IMR-90 (cell line): ENCODE measurements around the gene NCAPD3. TPM values are rescaled to one million over a fixed set of nuclear protein-coding genes. Genes with fewer than 3 reads are reported as not detected.

ENCODE experiments used
- ATAC-seq: fragments of 200-7000 bp; cut with Tn5 transposase; 2 replicates; pipeline ENCODE4 v1.9.1; 2020; ENCODE audit warnings: low read depth, mild to moderate bottlenecking, moderate library complexity
- BruUV-seq: library from RNA; stranded (reverse); fragments of 400-500 nt; replicated peaks from 2 replicates; lab custom pipeline; 2021; lab: Mats Ljungman, UMichigan
- CTCF ChIA-PET: fragments of 300-600 bp; formaldehyde crosslinking; extraction: SDS; loops from one replicate; lab custom pipeline; 2021; ENCODE audit warnings: antibody characterized with exemption; lab: Yijun Ruan, JAX
- POLR2A ChIA-PET: fragments of 300-600 bp; sonication (Branson Sonifier 250); formaldehyde crosslinking; loops from one replicate; lab custom pipeline; 2022; ENCODE audit warnings: antibody characterized with exemption; ENCODE audit not compliant: unreplicated experiment; lab: Charles Lee
- DNase-seq: peaks from one replicate; pipeline ENCODE4 v3.0.0; 2013
- H2AFZ ChIP-seq: replicated peaks from 2 replicates; pipeline ENCODE3; 2013; ENCODE audit warnings: low read length, mild to moderate bottlenecking; ENCODE audit not compliant: poor library complexity
- H2AK5ac ChIP-seq: 2 replicates; pipeline ENCODE4 v1.6.1; 2013; ENCODE audit warnings: low read depth, low read length, inconsistent platforms
- H2AK9ac ChIP-seq: replicated peaks from 2 replicates; pipeline ENCODE3; 2013; ENCODE audit warnings: mild to moderate bottlenecking, low read depth, low read length, moderate library complexity; ENCODE audit not compliant: poor library complexity
- H2BK120ac ChIP-seq: 2 replicates; pipeline ENCODE4 v1.6.1; 2013; ENCODE audit warnings: low read depth, low read length, inconsistent platforms
- H2BK15ac ChIP-seq: 3 replicates; pipeline ENCODE4 v1.6.1; 2013; ENCODE audit warnings: low read depth, low read length, inconsistent platforms
- H2BK20ac ChIP-seq: 2 replicates; pipeline ENCODE4 v1.6.1; 2013; ENCODE audit warnings: low read depth, mild to moderate bottlenecking, inconsistent platforms, low read length, moderate library complexity
- H2BK5ac ChIP-seq: 2 replicates; pipeline ENCODE4 v1.6.1; 2013; ENCODE audit warnings: mild to moderate bottlenecking, low read depth, low read length, inconsistent platforms; ENCODE audit not compliant: poor library complexity, severe bottlenecking
- H3K14ac ChIP-seq: replicated peaks from 2 replicates; pipeline ENCODE4 v1.6.1; 2013; ENCODE audit warnings: low read depth, low read length, inconsistent platforms
- H3K18ac ChIP-seq: 2 replicates; pipeline ENCODE4 v1.6.1; 2013; ENCODE audit warnings: low read depth, low read length, control low read depth
- H3K23ac ChIP-seq: 2 replicates; pipeline ENCODE4 v1.6.1; 2013; ENCODE audit warnings: low read depth, low read length, inconsistent platforms
- H3K27ac ChIP-seq: 2 replicates; pipeline ENCODE4 v1.5.1; 2013; ENCODE audit warnings: mild to moderate bottlenecking, control low read depth, low read length; ENCODE audit not compliant: insufficient read depth
- H3K27me3 ChIP-seq: 2 replicates; pipeline ENCODE4 v1.6.1; 2013; ENCODE audit warnings: low read length; ENCODE audit not compliant: control insufficient read depth, insufficient read depth
- H3K36me3 ChIP-seq: 2 replicates; pipeline ENCODE4 v1.6.1; 2013; ENCODE audit warnings: low read length, mixed read lengths; ENCODE audit not compliant: control insufficient read depth, insufficient read depth
- H3K4ac ChIP-seq: 2 replicates; pipeline ENCODE4 v1.6.1; 2013; ENCODE audit warnings: low read depth, low read length, inconsistent platforms
- H3K4me1 ChIP-seq: 2 replicates; pipeline ENCODE4 v1.6.1; 2013; ENCODE audit warnings: low read length, mixed read lengths; ENCODE audit not compliant: control insufficient read depth, insufficient read depth
- H3K4me2 ChIP-seq: 2 replicates; pipeline ENCODE4 v1.6.1; 2013; ENCODE audit warnings: low read depth, mild to moderate bottlenecking, control low read depth, low read length, moderate library complexity
- H3K4me3 ChIP-seq: 2 replicates; pipeline ENCODE4 v1.5.1; 2013; ENCODE audit warnings: low read depth, mild to moderate bottlenecking, control low read depth, low read length, moderate library complexity; ENCODE audit not compliant: insufficient read depth
- H3K56ac ChIP-seq: 2 replicates; pipeline ENCODE4 v1.6.1; 2013; ENCODE audit warnings: low read length, inconsistent platforms; ENCODE audit not compliant: insufficient read depth; ENCODE audit errors: extremely low read depth
- H3K79me1 ChIP-seq, 2 experiments: 2 replicates each; pipeline ENCODE4 v1.6.1; 2013; ENCODE audit warnings: low read length in 2 of 2, inconsistent platforms in 1 of 2, low read depth in 1 of 2
- H3K9ac ChIP-seq: 2 replicates; pipeline ENCODE4 v1.6.1; 2013; ENCODE audit warnings: low read depth, low read length, control low read depth
- H3K9me1 ChIP-seq: 2 replicates; pipeline ENCODE4 v1.6.1; 2013; ENCODE audit warnings: low read length, inconsistent platforms; ENCODE audit not compliant: insufficient read depth
- H3K9me3 ChIP-seq: 2 replicates; pipeline ENCODE4 v1.6.1; 2013; ENCODE audit warnings: low read length; ENCODE audit not compliant: control insufficient read depth, insufficient read depth
- H4K20me1 ChIP-seq: 2 replicates; pipeline ENCODE4 v1.6.1; 2013; ENCODE audit warnings: low read length, inconsistent platforms; ENCODE audit not compliant: insufficient read depth
- H4K5ac ChIP-seq: 2 replicates; pipeline ENCODE4 v1.6.1; 2013; ENCODE audit warnings: mild to moderate bottlenecking, low read depth, low read length, control low read depth
- H4K8ac ChIP-seq, 2 experiments: 2 replicates each; pipeline ENCODE4 v1.6.1; 2013; ENCODE audit warnings: low read depth in 2 of 2, low read length in 2 of 2, control low read depth in 1 of 2, inconsistent platforms in 1 of 2
- H4K91ac ChIP-seq: 2 replicates; pipeline ENCODE4 v1.6.1; 2013; ENCODE audit warnings: low read depth, low read length, inconsistent platforms; ENCODE audit not compliant: insufficient read depth
- BHLHE40 ChIP-seq: fragments of 150-350 bp; IDR thresholded peaks from 2 replicates; pipeline ENCODE4 v1.6.1; 2016; ENCODE audit warnings: mild to moderate bottlenecking, low read depth, low read length
- CEBPB ChIP-seq: IDR thresholded peaks from 2 replicates; pipeline ENCODE4 v1.6.1; 2012; ENCODE audit warnings: low read depth, low read length, improper control_type of control experiment
- CHD1 ChIP-seq: IDR thresholded peaks from 2 replicates; pipeline ENCODE4 v1.6.1; 2012; ENCODE audit warnings: low read depth, low read length, improper control_type of control experiment
- CTCF ChIP-seq: conservative IDR thresholded peaks from 2 replicates; pipeline ENCODE4 v1.5.1; 2012; ENCODE audit warnings: mild to moderate bottlenecking, low read depth, low read length, improper control_type of control experiment
- ELK1 ChIP-seq: fragments of 150-350 bp; IDR thresholded peaks from 2 replicates; pipeline ENCODE4 v1.6.1; 2016; ENCODE audit warnings: low read depth, mild to moderate bottlenecking, low read length, moderate library complexity, borderline replicate concordance
- FOS ChIP-seq: fragments of 150-350 bp; IDR thresholded peaks from 2 replicates; pipeline ENCODE4 v1.6.1; 2016; ENCODE audit warnings: low read depth, low read length
- MAFK ChIP-seq: IDR thresholded peaks from 2 replicates; pipeline ENCODE4 v1.6.1; 2012; ENCODE audit warnings: low read depth, low read length, improper control_type of control experiment
- MAZ ChIP-seq: IDR thresholded peaks from 2 replicates; pipeline ENCODE4 v1.6.1; 2012; ENCODE audit warnings: low read depth, mild to moderate bottlenecking, low read length, improper control_type of control experiment, moderate library complexity, borderline replicate concordance
- MXI1 ChIP-seq: IDR thresholded peaks from 2 replicates; pipeline ENCODE4 v1.6.1; 2012; ENCODE audit warnings: low read depth, mild to moderate bottlenecking, low read length, moderate library complexity, borderline replicate concordance
- NFE2L2 ChIP-seq: fragments of 150-350 bp; IDR thresholded peaks from 2 replicates; pipeline ENCODE4 v1.6.1; 2016; ENCODE audit warnings: low read depth, mild to moderate bottlenecking, low read length
- POLR2A ChIP-seq: IDR thresholded peaks from 2 replicates; pipeline ENCODE4 v1.6.1; 2012; ENCODE audit warnings: mild to moderate bottlenecking, low read depth, low read length
- RAD21 ChIP-seq: IDR thresholded peaks from 2 replicates; pipeline ENCODE4 v1.6.1; 2012; ENCODE audit warnings: low read length, improper control_type of control experiment
- RCOR1 ChIP-seq: IDR thresholded peaks from 2 replicates; pipeline ENCODE4 v1.6.1; 2012; ENCODE audit warnings: mild to moderate bottlenecking, low read length, improper control_type of control experiment; ENCODE audit not compliant: insufficient replicate concordance
- RFX5 ChIP-seq: IDR thresholded peaks from 2 replicates; pipeline ENCODE4 v1.8.0; 2012; ENCODE audit warnings: low read depth, mild to moderate bottlenecking, low read length, moderate library complexity
- SMC3 ChIP-seq: fragments of 150-350 bp; IDR thresholded peaks from 2 replicates; pipeline ENCODE4 v1.6.1; 2016; ENCODE audit warnings: low read depth, mild to moderate bottlenecking, antibody characterized with exemption, low read length, moderate library complexity
- USF2 ChIP-seq: fragments of 150-350 bp; IDR thresholded peaks from 2 replicates; pipeline ENCODE4 v1.6.1; 2017; ENCODE audit warnings: mild to moderate bottlenecking, antibody characterized with exemption, low read length, low read depth
- WGBS, 2 experiments: methylation state at CpG; one replicate each; pipeline versions ENCODE4 v1.1.5 to v1.1.7; 2013; ENCODE audit warnings: missing lambda C conversion rate in 2 of 2; ENCODE audit not compliant: insufficient read length in 1 of 2; ENCODE audit errors: extremely low coverage in 2 of 2; 5-methylcytosine and 5-hydroxymethylcytosine counted together
- dilution Hi-C: fragments of 300-500 bp; cut with HindIII; formaldehyde crosslinking; loops from one replicate; pipeline ENCODE4 v1.14.3; 2018; ENCODE audit warnings: low sequenced_read_pairs; ENCODE audit not compliant: unreplicated experiment
- in situ Hi-C: fragments of 300-500 bp; cut with MboI; formaldehyde crosslinking; loops from 3 replicates; pipeline ENCODE4 v1.14.3; 2019; ENCODE audit warnings: low sequenced_read_pairs, inconsistent platforms, mixed read lengths
- intact Hi-C: fragments of 100-400 bp; cut with micrococcal nuclease; formaldehyde crosslinking; loops from 2 replicates; pipeline ENCODE4 v1.10.0; 2022
- polyA plus RNA-seq, 3 experiments: library from polyadenylated mRNA; depleted of rRNA; stranded (reverse); fragments of >200 nt; gene quantifications; 2 replicates each; pipeline ENCODE4 v1.2.3, GENCODE V29; 2012; ENCODE audit warnings: low replicate concordance in 1 of 3
- total RNA-seq: library from RNA; depleted of rRNA; stranded (reverse); fragments of >200 nt; gene quantifications from 2 replicates; pipeline ENCODE4 v1.2.3, GENCODE V29; 2012

NCAPD3 gene
- total and polyA plus RNA-seq, 2 of the 4 experiments (the other 2 are of a cell fraction), result 18.0 to 19.2 TPM

GRCh38 chr11:134140961-134141490, 82.7 kb downstream of the NCAPD3 start:
- dilution Hi-C loops, result no loop called here
- no peak overlapping the region for H3K56ac ChIP-seq
- WGBS, 2 experiments, result 84% methylated on average over 5 of the region's 7 CpGs; no CpG with 5 or more reads in 1 of the 2 experiments
- TF ChIP-seq CTCF, result no peak
- no peak for TF ChIP-seq RAD21
- TF ChIP-seq FOS, result no peak
- no peak for TF ChIP-seq MAFK
- no peak for TF ChIP-seq CEBPB
- TF ChIP-seq RFX5, result no peak
- TF ChIP-seq NFE2L2, result no peak
- no peak for TF ChIP-seq MXI1
- TF ChIP-seq POLR2A, result no peak
- no peak for TF ChIP-seq ELK1
- TF ChIP-seq MAZ, result no peak
- no peak for TF ChIP-seq USF2
- no peak for TF ChIP-seq BHLHE40
- no peak for TF ChIP-seq SMC3
- no peak for TF ChIP-seq RCOR1
- no peak for TF ChIP-seq CHD1
- no peaks in the 10 kb centered on the region for H3K27me3 ChIP-seq
- peaks cover 10% of the 10 kb centered on the region for H3K36me3 ChIP-seq
- no peak overlapping the region for H2BK20ac ChIP-seq
- no peak for ATAC-seq
- no peak overlapping the region for H3K14ac ChIP-seq
- H3K4me1 ChIP-seq, result no peaks in the 10 kb centered on the region
- H4K8ac ChIP-seq, result no peak overlapping the region
- no peak overlapping the region for H2AFZ ChIP-seq
- no peak for DNase-seq
- H3K9me1 ChIP-seq, result no peaks in the 10 kb centered on the region
- BruUV-seq, result no TSS peak
- H4K20me1 ChIP-seq, result peaks cover 3% of the 10 kb centered on the region; the same call in 1 of the 2 replicates
- no peak overlapping the region for H3K4me2 ChIP-seq
- no peak overlapping the region for H3K9ac ChIP-seq
- no peak overlapping the region for H3K18ac ChIP-seq
- POLR2A ChIA-PET, result interaction anchor here (0.6 kb wide), 1 partner anchor 95 kb away, joined by 9 read pairs; no protein-coding TSS in a partner anchor
- intact Hi-C loops, result no loop called here
- no peak overlapping the region for H2BK15ac ChIP-seq
- CTCF ChIA-PET, result interaction anchor here (1.3 kb wide), 1 partner anchor 87 kb away, joined by 4 read pairs; no protein-coding TSS in a partner anchor
- no peak overlapping the region for H2BK5ac ChIP-seq
- H2AK9ac ChIP-seq, result peak overlapping the region; percentile 30
- H2AK5ac ChIP-seq, result no peak overlapping the region
- peaks cover 3 to 15% of the 10 kb centered on the region in 2 experiments; a peak in 3 of 4 replicates for H3K79me1 ChIP-seq
- no peak overlapping the region for H3K4ac ChIP-seq
- no peak overlapping the region for H3K4me3 ChIP-seq
- H3K9me3 ChIP-seq, result no peaks in the 10 kb centered on the region
- H3K23ac ChIP-seq, result no peak overlapping the region
- in situ Hi-C loops, result loop anchor here (5.0 to 10.0 kb wide), 2 partner anchors 94 to 216 kb away; no protein-coding TSS in a partner anchor
- no peak overlapping the region for H3K27ac ChIP-seq
- no peak overlapping the region for H2BK120ac ChIP-seq
- no peak overlapping the region for H4K5ac ChIP-seq
- no peak overlapping the region for H4K91ac ChIP-seq
